Fibroblast of lung (primary cell): ENCODE measurements around the gene CHKA. TPM values are rescaled to one million over a fixed set of nuclear protein-coding genes. Genes with fewer than 3 reads are reported as not detected.
A peak's percentile ranks its signal among the peaks of the same experiment; 100 is the strongest.

ENCODE experiments used
- DNase-seq, 2 donors: peaks; one replicate each; pipeline versions ENCODE4 v3.0.0 to v3.0.0-alpha.2; 2010; ENCODE audit warnings: low read depth in 2 of 2
- H2AFZ ChIP-seq: 2 replicates; pipeline ENCODE4 v1.5.1; 2012; ENCODE audit warnings: low read length, control low read depth, inconsistent platforms
- H3K27ac ChIP-seq: 2 replicates; pipeline ENCODE4 v1.5.1; 2011; ENCODE audit warnings: low read length, control low read depth; ENCODE audit not compliant: insufficient read depth
- H3K27me3 ChIP-seq: 2 replicates; pipeline ENCODE4 v1.5.1; 2011; ENCODE audit warnings: mild to moderate bottlenecking, low read length; ENCODE audit not compliant: control insufficient read depth, insufficient read depth
- H3K36me3 ChIP-seq: 2 replicates; pipeline ENCODE4 v1.5.1; 2011; ENCODE audit warnings: low read length; ENCODE audit not compliant: control insufficient read depth, insufficient read depth
- H3K4me1 ChIP-seq: 2 replicates; pipeline ENCODE4 v1.5.1; 2011; ENCODE audit warnings: low read length; ENCODE audit not compliant: control insufficient read depth, insufficient read depth; ENCODE audit errors: extremely low read depth
- H3K4me2 ChIP-seq: 2 replicates; pipeline ENCODE4 v1.5.1; 2011; ENCODE audit warnings: low read length, control low read depth; ENCODE audit not compliant: insufficient read depth; ENCODE audit errors: extremely low read depth
- H3K4me3 ChIP-seq, 4 experiments: fragments of 200-600 bp in 1 of 4; sonication (generic) in 1 of 4; replicated peaks in 1 of 4; 2 replicates each; pipeline ENCODE4 v1.5.1; 2011 to 2016; ENCODE audit warnings: low read length in 4 of 4, low read depth in 3 of 4, mild to moderate bottlenecking in 3 of 4, control low read depth in 2 of 4, inconsistent platforms in 1 of 4, mixed read lengths in 1 of 4; ENCODE audit not compliant: insufficient read depth in 1 of 4; ENCODE audit errors: control extremely low read depth in 1 of 4
- H3K79me2 ChIP-seq: 2 replicates; pipeline ENCODE4 v1.5.1; 2012; ENCODE audit warnings: mild to moderate bottlenecking, low read length, inconsistent platforms; ENCODE audit not compliant: control insufficient read depth, insufficient read depth
- H3K9ac ChIP-seq: 2 replicates; pipeline ENCODE4 v1.5.1; 2011; ENCODE audit warnings: mild to moderate bottlenecking, low read length, control low read depth; ENCODE audit not compliant: insufficient read depth
- H3K9me3 ChIP-seq: 2 replicates; pipeline ENCODE4 v1.5.1; 2012; ENCODE audit warnings: low read depth, low read length; ENCODE audit not compliant: control insufficient read depth, insufficient read depth
- H4K20me1 ChIP-seq: 2 replicates; pipeline ENCODE4 v1.5.1; 2011; ENCODE audit warnings: low read length; ENCODE audit not compliant: control insufficient read depth, insufficient read depth; ENCODE audit errors: extremely low read depth
- CTCF ChIP-seq, 2 donors: IDR thresholded peaks in 1 of 2; conservative IDR thresholded peaks in 1 of 2; 1 replicate in 1 of 2; 2 replicates in 1 of 2; pipeline ENCODE4 v1.5.1; 2011 to 2012; ENCODE audit warnings: low read length in 2 of 2, control low read depth in 1 of 2, inconsistent platforms in 1 of 2, low read depth in 1 of 2, mild to moderate bottlenecking in 1 of 2
- EZH2 ChIP-seq: IDR thresholded peaks from 2 replicates; pipeline ENCODE4 v1.5.1; 2012; ENCODE audit warnings: low read length, control low read depth, mild to moderate bottlenecking; ENCODE audit errors: missing control alignments
- polyA plus RNA-seq, 2 donors: library from polyadenylated mRNA; depleted of rRNA in 1 of 2; stranded (reverse) in 1 of 2; unstranded in 1 of 2; fragments of >200 nt; gene quantifications; 2 replicates each; pipeline ENCODE4 v1.2.1, GENCODE V29; 2011 to 2012; ENCODE audit warnings: missing spikeins in 1 of 2
- total RNA-seq: library from RNA; depleted of rRNA; stranded (reverse); fragments of >200 nt; gene quantifications from 2 replicates; pipeline ENCODE4 v1.2.1, GENCODE V29; 2014

Gene CHKA
- total and polyA plus RNA-seq, 2 donors (not counting 1 experiment from before 2014, with no cell fraction given): 7.2 to 8.4 TPM

GRCh38 chr11:68012044-68012842, 108.9 kb downstream of the CHKA start:
- TF ChIP-seq CTCF (conservative IDR thresholded peaks at IDR 0.05 in 1 of 2, IDR thresholded peaks at IDR 0.05 in 1 of 2; ENCODE audit: low read depth in 1 of 2, low read length in 2 of 2) (no peak), EZH2 (no peak)
- Histone ChIP-seq H3K36me3 (peaks cover 6% of the 10 kb centered on the region), H3K9ac (peak overlapping the region; percentile 57), H4K20me1 (no peaks in the 10 kb centered on the region), H3K9me3 (no peaks in the 10 kb centered on the region), H3K4me3 (no peak overlapping the region), H3K4me1 (peaks cover 40% of the 10 kb centered on the region), H2AFZ (no peak overlapping the region), H3K27ac (peak overlapping the region; percentile 97), H3K4me2 (no peak overlapping the region), H3K27me3 (no peaks in the 10 kb centered on the region), H3K79me2 (peaks cover 21% of the 10 kb centered on the region)
- no peak for DNase-seq

GRCh38 chr11:68011051-68011943, 109.9 kb downstream of the CHKA start:
- no peaks in the 10 kb centered on the region for H4K20me1 ChIP-seq
- no peak for TF ChIP-seq EZH2
- TF ChIP-seq CTCF (conservative IDR thresholded peaks at IDR 0.05 in 1 of 2, IDR thresholded peaks at IDR 0.05 in 1 of 2; ENCODE audit: low read depth in 1 of 2, low read length in 2 of 2): no peak
- peak overlapping the region; percentile 95 for H3K9ac ChIP-seq
- no peaks in the 10 kb centered on the region for H3K27me3 ChIP-seq
- H3K27ac ChIP-seq: peak overlapping the region; percentile 97
- DNase-seq: peak in 1 of 2 donors; percentile 23
- peaks cover 6% of the 10 kb centered on the region for H3K36me3 ChIP-seq
- peak overlapping the region; percentile 85 for H3K4me2 ChIP-seq
- H2AFZ ChIP-seq: no peak overlapping the region
- peaks cover 33% of the 10 kb centered on the region for H3K4me1 ChIP-seq
- H3K4me3 ChIP-seq: peak overlapping the region; percentile 52 to 67 (median 60)
- H3K9me3 ChIP-seq: no peaks in the 10 kb centered on the region
- peaks cover 21% of the 10 kb centered on the region for H3K79me2 ChIP-seq
